H1 (cell line): Measurements from ENCODE around the gene TNFAIP8. TPM values are rescaled to one million over a fixed set of nuclear protein-coding genes. Genes with fewer than 3 reads are reported as not detected.

ENCODE experiments used
- CTCF ChIA-PET: fragments of 300-600 bp; sonication (Branson Sonifier 250); formaldehyde crosslinking; loops from one replicate; lab custom pipeline; 2021; ENCODE audit not compliant: partially characterized antibody; lab: Charles Lee
- POLR2A ChIA-PET: fragments of 300-600 bp; sonication (Branson Sonifier 250); formaldehyde crosslinking; loops from one replicate; lab custom pipeline; 2021; ENCODE audit warnings: inconsistent platforms; ENCODE audit not compliant: partially characterized antibody; lab: Charles Lee
- DNase-seq, 2 experiments: peaks; one replicate each; pipeline versions ENCODE4 v3.0.0 to v3.0.0-alpha.2; 2010 to 2022; ENCODE audit warnings: low spot score in 2 of 2, low read depth in 1 of 2, mixed read lengths in 1 of 2
- FAIRE-seq: peaks from 2 replicates; lab custom pipeline; 2011; peaks lifted over from hg19 to GRCh38; lab: Jason Lieb, UNC
- H2AFZ ChIP-seq: 2 replicates; pipeline ENCODE4 v1.8.1; 2012; ENCODE audit warnings: low read length, inconsistent platforms
- H2AK5ac ChIP-seq: 2 replicates; pipeline ENCODE4 v1.6.1; 2013; ENCODE audit warnings: low read depth, low read length
- H2BK120ac ChIP-seq: replicated peaks from 2 replicates; pipeline ENCODE3; 2013; ENCODE audit warnings: low read depth, low read length, inconsistent platforms
- H2BK12ac ChIP-seq: 2 replicates; pipeline ENCODE4 v1.6.1; 2013; ENCODE audit warnings: low read depth, low read length
- H2BK15ac ChIP-seq: 2 replicates; pipeline ENCODE4 v1.6.1; 2013; ENCODE audit warnings: low read length
- H2BK20ac ChIP-seq: 2 replicates; pipeline ENCODE4 v1.6.1; 2013; ENCODE audit warnings: low read length
- H2BK5ac ChIP-seq: 2 replicates; pipeline ENCODE4 v1.6.1; 2013; ENCODE audit warnings: low read depth, low read length
- H3K14ac ChIP-seq: 2 replicates; pipeline ENCODE4 v1.6.1; 2013; ENCODE audit warnings: inconsistent platforms; ENCODE audit not compliant: insufficient read length
- H3K18ac ChIP-seq: 2 replicates; pipeline ENCODE4 v1.6.1; 2013; ENCODE audit warnings: low read length; ENCODE audit errors: extremely low read depth
- H3K23ac ChIP-seq: 2 replicates; pipeline ENCODE4 v1.6.1; 2013; ENCODE audit warnings: inconsistent platforms; ENCODE audit not compliant: insufficient read length
- H3K23me2 ChIP-seq: 2 replicates; pipeline ENCODE4 v1.6.1; 2013; ENCODE audit warnings: low read depth, low read length
- H3K27ac ChIP-seq: 2 replicates; pipeline ENCODE4 v1.6.1; 2011; ENCODE audit warnings: low read depth, low read length, inconsistent platforms
- H3K27me3 ChIP-seq, 4 experiments: replicated peaks in 1 of 4; 1 replicate in 1 of 4; 2 replicates in 3 of 4; pipeline versions ENCODE4 v1.6.1 to v1.8.1; 2011 to 2013; ENCODE audit warnings: low read length in 3 of 4, mild to moderate bottlenecking in 3 of 4, inconsistent platforms in 2 of 4, mixed read lengths in 2 of 4, moderate library complexity in 1 of 4; ENCODE audit not compliant: control insufficient read depth in 3 of 4, insufficient read depth in 3 of 4; ENCODE audit errors: extremely low read depth in 1 of 4
- H3K36me3 ChIP-seq, 4 experiments: 2 replicates each; pipeline versions ENCODE4 v1.6.1 to v1.8.1; 2011 to 2013; ENCODE audit warnings: mild to moderate bottlenecking in 4 of 4, low read length in 3 of 4, moderate library complexity in 2 of 4, control low read depth in 1 of 4, inconsistent platforms in 1 of 4; ENCODE audit not compliant: insufficient read depth in 4 of 4, control insufficient read depth in 2 of 4
- H3K4ac ChIP-seq: replicated peaks from 2 replicates; pipeline ENCODE3; 2013; ENCODE audit warnings: low read length, low read depth, mixed read lengths, inconsistent platforms; ENCODE audit not compliant: insufficient read length
- H3K4me1 ChIP-seq, 4 experiments: replicated peaks in 1 of 4; 1 replicate in 1 of 4; 2 replicates in 3 of 4; pipeline versions ENCODE4 v1.6.1 to v1.8.1; 2011 to 2013; ENCODE audit warnings: low read length in 3 of 4, inconsistent platforms in 2 of 4, mixed read lengths in 1 of 4; ENCODE audit not compliant: insufficient read depth in 4 of 4, control insufficient read depth in 3 of 4
- H3K4me2 ChIP-seq, 2 experiments: 2 replicates each; pipeline versions ENCODE4 v1.6.1 to v1.8.1; 2011 to 2013; ENCODE audit warnings: low read depth in 2 of 2, low read length in 2 of 2, control low read depth in 1 of 2, inconsistent platforms in 1 of 2, mild to moderate bottlenecking in 1 of 2; ENCODE audit not compliant: insufficient read depth in 1 of 2
- H3K4me3 ChIP-seq, 4 experiments: fragments of 200-600, 300-600 bp in 1 of 4; sonication (generic), shearing (Covaris generic), sonication (Bioruptor Twin) in 1 of 4; 2 replicates each; pipeline versions ENCODE4 v1.5.1 to v1.8.1; 2011 to 2016; ENCODE audit warnings: low read length in 4 of 4, low read depth in 3 of 4, control low read depth in 2 of 4, inconsistent platforms in 2 of 4, mild to moderate bottlenecking in 2 of 4, mixed read lengths in 1 of 4, moderate library complexity in 1 of 4; ENCODE audit not compliant: insufficient read depth in 2 of 4; ENCODE audit errors: extremely low read depth in 1 of 4
- H3K56ac ChIP-seq: replicated peaks from 2 replicates; pipeline ENCODE3; 2013; ENCODE audit warnings: low read depth, mild to moderate bottlenecking, mixed read lengths, low read length, inconsistent platforms; ENCODE audit not compliant: insufficient read length
- H3K79me1 ChIP-seq: 2 replicates; pipeline ENCODE4 v1.6.1; 2013; ENCODE audit warnings: low read depth, low read length, control low read depth
- H3K79me2 ChIP-seq, 2 experiments: 2 replicates each; pipeline versions ENCODE4 v1.6.1 to v1.8.1; 2012 to 2013; ENCODE audit warnings: low read length in 2 of 2, mild to moderate bottlenecking in 2 of 2, inconsistent platforms in 1 of 2; ENCODE audit not compliant: insufficient read depth in 2 of 2, control insufficient read depth in 1 of 2
- H3K9ac ChIP-seq, 4 experiments: replicated peaks in 1 of 4; 1 replicate in 1 of 4; 2 replicates in 3 of 4; pipeline versions ENCODE4 v1.6.1 to v1.8.1; 2011 to 2013; ENCODE audit warnings: low read depth in 3 of 4, low read length in 3 of 4, control low read depth in 2 of 4, mild to moderate bottlenecking in 2 of 4, moderate library complexity in 2 of 4, inconsistent platforms in 1 of 4; ENCODE audit errors: extremely low read depth in 1 of 4
- H3K9me3 ChIP-seq, 2 experiments: 2 replicates each; pipeline versions ENCODE4 v1.6.1 to v1.8.1; 2012 to 2013; ENCODE audit warnings: mild to moderate bottlenecking in 2 of 2, moderate library complexity in 2 of 2, control low read depth in 1 of 2, inconsistent platforms in 1 of 2, low read depth in 1 of 2, low read length in 1 of 2, mixed read lengths in 1 of 2; ENCODE audit not compliant: insufficient read depth in 2 of 2
- H4K20me1 ChIP-seq, 2 experiments: replicated peaks in 1 of 2; 2 replicates each; pipeline versions ENCODE3 to v1.8.1; 2011 to 2013; ENCODE audit warnings: inconsistent platforms in 2 of 2, low read length in 2 of 2, mild to moderate bottlenecking in 1 of 2; ENCODE audit not compliant: insufficient read depth in 2 of 2, control insufficient read depth in 1 of 2
- H4K5ac ChIP-seq: 2 replicates; pipeline ENCODE4 v1.6.1; 2013; ENCODE audit warnings: low read length, low read depth, mixed read lengths, inconsistent platforms; ENCODE audit not compliant: insufficient read length
- H4K8ac ChIP-seq: 2 replicates; pipeline ENCODE4 v1.8.0; 2013; ENCODE audit warnings: mild to moderate bottlenecking, moderate library complexity, low read length, inconsistent platforms; ENCODE audit not compliant: insufficient read depth; ENCODE audit errors: extremely low read depth
- H4K91ac ChIP-seq: replicated peaks from 2 replicates; pipeline ENCODE3; 2013; ENCODE audit warnings: low read length, mixed read lengths, inconsistent platforms; ENCODE audit not compliant: insufficient read length
- CTBP2 ChIP-seq: IDR thresholded peaks from 2 replicates; pipeline ENCODE4 v1.7.0; 2011; ENCODE audit warnings: borderline replicate concordance, mild to moderate bottlenecking, moderate library complexity, mixed read lengths, low read length; ENCODE audit not compliant: insufficient read depth, insufficient read length
- SAP30 ChIP-seq: fragments of 300-600 bp; sonication (generic); IDR thresholded peaks from 2 replicates; pipeline ENCODE4 v1.7.1; 2012; ENCODE audit warnings: low read length, moderate library complexity, mild to moderate bottlenecking, inconsistent platforms; ENCODE audit not compliant: insufficient read depth, insufficient replicate concordance
- WGBS, 2 experiments: shearing (Covaris generic) in 1 of 2; methylation state at CpG; one replicate each; pipeline versions ENCODE4 v1.1.6 to v1.1.7; 2013 to 2015; ENCODE audit warnings: low lambda C conversion rate in 2 of 2, mixed read lengths in 2 of 2, inconsistent platforms in 1 of 2, low coverage in 1 of 2, missing lambda C conversion rate in 1 of 2; ENCODE audit not compliant: insufficient replicate concordance in 2 of 2, insufficient coverage in 1 of 2, insufficient read length in 1 of 2; ENCODE audit errors: extremely low coverage in 1 of 2, missing lambda C conversion rate in 1 of 2; 5-methylcytosine and 5-hydroxymethylcytosine counted together
- polyA plus RNA-seq, 7 experiments: library from polyadenylated mRNA; depleted of rRNA in 3 of 7; stranded (reverse) in 5 of 7; unstranded in 2 of 7; fragments of >200 nt in 5 of 7; fragments of 200-250 nt in 2 of 7; gene quantifications; 1 replicate in 5 of 7; 2 replicates in 1 of 7; 4 replicates in 1 of 7; pipeline versions ENCODE4 v1.2.1 to v1.2.3, GENCODE V29; 2011 to 2013; ENCODE audit warnings: missing spikeins in 2 of 7, mixed read lengths in 2 of 7
- total RNA-seq: library from RNA; stranded (reverse); fragmentation: NEBNext Ultra II Directional; extraction: Animal tissue kit (Norgen Biotek cat#: 25700); gene quantifications from 2 replicates; pipeline ENCODE4 v1.2.1, GENCODE V29; 2021
- TF ChIP-seq, protein P1 (sequence below): IDR thresholded peaks from 2 replicates; pipeline ENCODE4 v1.6.1; 2012; ENCODE audit warnings: low read length, inconsistent platforms

Gene TNFAIP8
- total and polyA plus RNA-seq, 2 of the 8 experiments (the other 6 are each of a cell fraction or from before 2014, with no cell fraction given) = 12.4 to 19.3 TPM

DNA sequence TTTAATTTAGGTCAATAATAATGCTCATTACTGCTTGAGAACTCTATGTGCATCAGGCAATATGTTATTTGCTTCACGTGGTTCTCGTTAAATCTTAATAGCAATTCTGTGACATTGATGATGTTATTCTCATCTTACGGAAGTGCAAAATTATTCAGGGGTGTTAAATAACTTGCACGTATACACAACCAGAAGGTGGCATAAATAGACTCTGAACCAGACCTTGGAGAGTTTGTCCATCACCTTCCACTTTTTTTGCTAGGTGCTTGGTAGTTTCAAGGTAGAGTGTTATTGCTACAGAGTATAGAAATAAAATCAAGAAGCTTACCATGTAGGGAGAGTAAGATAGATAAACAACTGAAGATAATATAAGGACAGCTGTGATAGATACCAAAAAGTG is 23.6 kb upstream of the TNFAIP8 start:
- H4K91ac ChIP-seq = no peak overlapping the region
- H2AFZ ChIP-seq = no peak overlapping the region
- no peak overlapping the region for H3K27ac ChIP-seq
- no peak for FAIRE-seq
- no peak overlapping the region for H3K18ac ChIP-seq
- no peaks in the 10 kb centered on the region for H3K36me3 ChIP-seq
- H4K5ac ChIP-seq = no peak overlapping the region
- 92% methylated on average over 4 of the region's 4 CpGs; no CpG with 5 or more reads in 1 of the 2 experiments for WGBS, 2 experiments
- TF ChIP-seq, protein P1, sequence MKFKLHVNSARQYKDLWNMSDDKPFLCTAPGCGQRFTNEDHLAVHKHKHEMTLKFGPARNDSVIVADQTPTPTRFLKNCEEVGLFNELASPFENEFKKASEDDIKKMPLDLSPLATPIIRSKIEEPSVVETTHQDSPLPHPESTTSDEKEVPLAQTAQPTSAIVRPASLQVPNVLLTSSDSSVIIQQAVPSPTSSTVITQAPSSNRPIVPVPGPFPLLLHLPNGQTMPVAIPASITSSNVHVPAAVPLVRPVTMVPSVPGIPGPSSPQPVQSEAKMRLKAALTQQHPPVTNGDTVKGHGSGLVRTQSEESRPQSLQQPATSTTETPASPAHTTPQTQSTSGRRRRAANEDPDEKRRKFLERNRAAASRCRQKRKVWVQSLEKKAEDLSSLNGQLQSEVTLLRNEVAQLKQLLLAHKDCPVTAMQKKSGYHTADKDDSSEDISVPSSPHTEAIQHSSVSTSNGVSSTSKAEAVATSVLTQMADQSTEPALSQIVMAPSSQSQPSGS = no peak
- TF ChIP-seq SAP30 (no peak), CTBP2 (no peak)
- H3K79me1 ChIP-seq = no peaks in the 10 kb centered on the region; the same call in 1 of the 2 replicates
- H3K9me3 ChIP-seq = no peaks in the 10 kb centered on the region
- DNase-seq = no peak
- no peaks in the 10 kb centered on the region for H3K23me2 ChIP-seq
- H3K9ac ChIP-seq = no peak overlapping the region
- H3K14ac ChIP-seq = no peak overlapping the region
- no peak overlapping the region for H2BK5ac ChIP-seq
- no peak overlapping the region for H3K23ac ChIP-seq
- no peak overlapping the region for H3K4me2 ChIP-seq
- H2AK5ac ChIP-seq = no peak overlapping the region
- H3K56ac ChIP-seq = no peak overlapping the region
- H4K20me1 ChIP-seq = no peaks in the 10 kb centered on the region
- H2BK12ac ChIP-seq = no peak overlapping the region
- H2BK120ac ChIP-seq = no peak overlapping the region
- H2BK20ac ChIP-seq = no peak overlapping the region
- H3K79me2 ChIP-seq = no peaks in the 10 kb centered on the region
- peaks cover 0 to 10% (median 5%) of the 10 kb centered on the region in 4 experiments for H3K4me1 ChIP-seq
- H3K4ac ChIP-seq = no peak overlapping the region
- no peak overlapping the region for H4K8ac ChIP-seq
- no peak overlapping the region for H3K4me3 ChIP-seq
- CTCF ChIA-PET = interaction anchor here (0.8 to 5.2 kb wide), 4 partner anchors 10 to 64 kb away, joined by 3 to 19 read pairs (median 3); no protein-coding TSS in a partner anchor
- H2BK15ac ChIP-seq = no peak overlapping the region
- no peaks in the 10 kb centered on the region for H3K27me3 ChIP-seq
- POLR2A ChIA-PET = no interaction called here
